Suprapubic skin (tissue), 4 donors: ENCODE measurements around the gene EMD.
"Not testable (repeated sequence)": the region's sequence is repeated elsewhere in the genome, so short reads cannot be mapped to it uniquely, and the experiment has no call there.

Experiments
- CTCF ChIP-seq, 2 donors: fragments of 200-600 bp in 1 of 2; fragments of 450-650 bp in 1 of 2; sonication (generic) in 1 of 2; IDR thresholded peaks; one replicate each; pipeline ENCODE4 v1.5.1; 2016 to 2019; ENCODE audit warnings: antibody characterized with exemption in 2 of 2, mild to moderate bottlenecking in 1 of 2, moderate library complexity in 1 of 2
- EP300 ChIP-seq: sonication (generic); formaldehyde crosslinking; IDR thresholded peaks from one replicate; pipeline ENCODE4 v1.6.1; 2017; ENCODE audit warnings: antibody characterized with exemption
- POLR2A ChIP-seq, 2 donors: fragments of 450-650 bp; IDR thresholded peaks; one replicate each; pipeline ENCODE4 v1.6.1; 2017; ENCODE audit warnings: antibody characterized with exemption in 2 of 2, mild to moderate bottlenecking in 2 of 2, moderate library complexity in 2 of 2
- POLR2AphosphoS5 ChIP-seq, 3 donors: sonication (generic); formaldehyde crosslinking; IDR thresholded peaks; one replicate each; pipeline ENCODE4 v1.6.1; 2017; ENCODE audit warnings: antibody characterized with exemption in 3 of 3

GRCh38 chrX:154343620-154344019, 35.5 kb upstream of the EMD start:
- not testable (repeated sequence) for TF ChIP-seq EP300; POLR2A (IDR thresholded peaks at IDR 0.05); CTCF (IDR thresholded peaks at IDR 0.05); POLR2AphosphoS5 (IDR thresholded peaks at IDR 0.05)
